GM21576 (cell line): ENCODE data around the gene MAGI1.
"Not testable (repeated sequence)": the region's sequence is repeated elsewhere in the genome, so short reads cannot be mapped to it uniquely, and the experiment has no call there.

Experiments used
- ATAC-seq: cut with Tn5 transposase; IDR thresholded peaks from one replicate; pipeline ENCODE4 v1.9.1; 2021; ENCODE audit warnings: mild to moderate bottlenecking, moderate library complexity; ENCODE audit not compliant: unreplicated experiment

The MAGI1 gene

DNA sequence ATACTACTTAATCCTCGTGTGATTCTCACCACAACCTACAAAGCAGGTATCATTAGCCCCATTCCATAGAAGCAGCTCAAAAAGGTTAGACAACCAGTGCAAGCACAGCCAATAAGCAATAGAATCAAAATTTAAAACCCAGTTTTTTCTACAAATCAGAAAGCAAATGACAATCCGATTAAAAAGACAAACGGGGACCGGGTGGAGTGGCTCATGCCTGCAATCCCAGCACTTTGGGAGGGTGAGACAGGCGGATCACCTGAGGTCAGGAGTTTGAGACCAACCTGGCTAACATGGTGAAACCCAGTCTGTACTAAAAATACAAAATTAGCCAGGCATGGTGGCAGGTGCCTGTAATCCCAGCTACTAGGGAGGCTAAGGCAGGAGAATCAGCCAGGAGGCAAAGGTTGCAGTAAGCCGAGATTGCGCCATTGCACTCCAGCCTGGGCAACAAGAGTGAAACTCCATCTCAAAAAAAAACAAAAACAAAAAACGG, 430.7 kb downstream of the MAGI1 start:
- not testable (repeated sequence) for ATAC-seq

DNA sequence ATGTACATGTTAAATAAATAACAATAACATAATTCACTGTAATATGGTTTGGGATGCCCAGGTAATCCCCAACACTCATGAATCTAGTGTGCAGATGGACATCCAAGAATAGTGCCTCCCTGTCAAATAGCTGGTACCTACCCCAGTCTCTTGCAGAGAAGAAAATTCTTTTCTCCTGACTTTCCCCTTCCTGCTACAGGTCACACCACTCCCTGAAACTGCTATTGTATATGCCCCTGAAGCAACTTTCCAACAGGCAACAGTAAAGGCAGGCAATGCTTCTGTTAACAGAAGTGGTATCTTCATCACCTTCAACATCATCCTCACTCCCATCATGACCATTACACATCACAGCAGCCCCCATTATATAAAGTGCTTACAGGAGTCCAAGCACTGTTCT, 431.6 kb downstream of the MAGI1 start:
- ATAC-seq, result no peak

GRCh38 chr3:65605876-65606432, 432.8 kb downstream of the MAGI1 start:
- ATAC-seq, result no peak

- ATAC-seq, result no peak
These were observed 433.7 kb downstream of the MAGI1 start for GRCh38 chr3:65604863-65605526.

DNA sequence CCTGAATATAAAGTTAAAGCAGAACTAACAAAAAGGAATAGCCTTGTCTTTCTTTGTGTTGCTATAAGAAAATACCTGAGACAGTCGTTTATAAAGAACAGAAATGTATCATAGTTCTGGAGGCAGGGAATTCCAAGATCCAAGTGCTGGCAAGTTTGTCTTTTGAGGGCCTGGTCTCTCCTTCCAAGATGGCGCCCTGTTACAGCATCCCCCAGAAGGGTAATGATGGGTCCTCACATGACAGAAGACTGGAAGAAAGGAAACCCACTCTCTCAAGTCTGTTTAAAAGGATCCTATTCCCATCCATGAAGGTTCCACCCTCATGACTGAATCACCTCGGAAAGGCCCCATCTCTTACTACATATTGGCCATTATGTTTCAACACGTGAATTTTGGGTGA, 435.1 kb downstream of the MAGI1 start:
- no peak for ATAC-seq

GRCh38 chr3:65600888-65601287, 437.8 kb downstream of the MAGI1 start:
- no peak for ATAC-seq

DNA sequence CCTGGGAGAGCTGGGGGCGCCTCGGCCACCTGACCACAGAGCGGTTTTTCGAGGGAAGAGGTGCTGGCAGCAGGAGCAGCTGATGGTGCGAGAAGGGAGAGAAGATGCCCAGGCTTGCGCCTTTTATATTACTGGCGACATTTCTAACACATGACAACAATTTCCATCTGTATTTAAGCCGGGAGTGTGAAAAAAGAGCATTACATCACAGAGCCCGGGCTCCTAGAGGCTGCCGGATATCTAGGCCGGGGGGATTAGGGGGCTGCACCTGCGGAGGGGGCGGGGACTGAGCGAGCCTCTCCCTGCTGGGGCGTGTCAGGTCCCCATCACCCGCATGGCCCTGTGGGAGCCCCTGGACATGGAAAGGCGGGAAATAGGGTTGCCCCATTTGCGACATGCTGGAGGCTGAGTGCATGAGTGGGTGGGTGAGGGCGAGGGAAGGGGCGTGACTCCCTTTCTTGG, 440.7 kb downstream of the MAGI1 start:
- no peak for ATAC-seq

- no peak for ATAC-seq
These were observed 441.3 kb downstream of the MAGI1 start for GRCh38 chr3:65597226-65597951.

DNA sequence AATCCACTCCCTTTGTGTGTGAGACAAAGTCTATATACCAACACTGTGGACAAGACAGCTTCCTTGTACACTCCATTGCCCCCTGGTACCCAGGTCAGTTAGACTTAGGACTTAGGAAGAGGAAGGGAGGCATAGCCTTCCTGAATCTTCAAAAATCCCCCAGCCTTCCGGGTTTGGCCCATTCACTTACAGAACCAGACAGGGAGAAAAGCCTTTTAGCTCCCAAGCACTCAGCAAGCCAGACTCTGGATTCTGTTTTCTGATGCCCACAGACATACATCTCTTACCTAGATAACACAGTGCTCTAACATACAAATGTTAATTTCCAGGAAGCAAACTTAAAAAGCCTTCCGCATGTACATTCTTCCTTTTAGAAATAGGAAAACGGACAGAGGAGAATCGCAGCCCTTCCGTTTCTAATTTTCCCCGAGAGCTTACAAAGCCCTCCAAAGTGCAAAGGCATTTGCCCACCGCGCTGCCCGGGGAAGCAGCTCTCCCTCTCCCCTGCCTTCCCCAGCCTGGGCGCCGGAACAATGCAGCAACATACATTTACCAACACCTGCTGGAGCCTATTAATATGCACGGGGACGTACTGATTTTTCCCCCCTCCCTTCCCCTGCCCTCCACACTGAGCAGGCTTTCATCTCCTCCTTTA, 442.0 kb downstream of the MAGI1 start:
- ATAC-seq, result no peak

- ATAC-seq, result no peak
These were observed 442.8 kb downstream of the MAGI1 start for GRCh38 chr3:65596029-65596300.

GRCh38 chr3:65595222-65596028, 443.3 kb downstream of the MAGI1 start:
- ATAC-seq, result no peak

DNA sequence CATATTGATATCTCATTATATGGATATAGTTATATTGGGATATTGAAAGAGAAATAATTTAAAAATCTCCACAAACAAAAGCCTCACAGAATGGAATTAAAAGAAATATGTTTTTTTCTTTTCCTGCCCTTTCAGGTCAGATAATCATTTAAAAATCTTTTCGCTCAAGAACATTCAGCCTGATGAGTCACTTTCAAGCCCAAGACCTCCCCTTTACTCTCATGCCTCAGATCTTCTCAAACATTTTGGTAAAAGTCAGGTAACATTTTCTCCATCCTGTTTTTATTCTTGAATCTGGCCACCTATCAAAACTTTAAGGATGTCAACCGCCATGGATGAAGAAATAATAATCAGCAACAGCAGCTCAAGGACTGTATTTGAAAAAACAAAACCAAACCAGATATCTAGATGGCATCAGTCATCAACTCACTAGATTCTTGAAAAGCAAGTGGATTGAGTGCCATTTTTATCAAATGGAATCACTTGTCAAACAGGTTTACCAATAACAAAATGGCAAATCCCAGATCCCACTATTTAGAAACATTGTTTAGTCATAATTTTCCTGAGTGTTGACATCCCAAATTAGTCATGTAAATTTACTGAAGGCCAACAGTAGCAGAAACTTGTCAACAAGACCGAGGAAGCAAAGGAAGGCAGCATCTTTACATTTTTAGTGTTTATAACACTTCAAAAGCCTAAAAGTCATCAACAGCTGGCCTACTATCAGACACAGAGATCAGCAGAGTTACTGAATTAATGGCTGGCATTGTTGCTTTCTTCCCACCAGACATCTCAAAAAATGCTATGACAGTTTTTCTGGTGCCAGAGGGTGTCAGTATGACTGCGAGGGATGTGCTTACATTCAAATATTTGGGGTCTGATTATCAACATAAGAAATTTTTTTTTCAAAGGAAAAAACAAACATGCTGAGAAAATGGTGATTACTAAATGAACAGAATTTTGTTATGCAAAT, 444.7 kb downstream of the MAGI1 start:
- no peak for ATAC-seq

GRCh38 chr3:65591313-65591712, 447.4 kb downstream of the MAGI1 start:
- no peak for ATAC-seq

GRCh38 chr3:65588884-65589283, 449.8 kb downstream of the MAGI1 start:
- ATAC-seq, result no peak

DNA sequence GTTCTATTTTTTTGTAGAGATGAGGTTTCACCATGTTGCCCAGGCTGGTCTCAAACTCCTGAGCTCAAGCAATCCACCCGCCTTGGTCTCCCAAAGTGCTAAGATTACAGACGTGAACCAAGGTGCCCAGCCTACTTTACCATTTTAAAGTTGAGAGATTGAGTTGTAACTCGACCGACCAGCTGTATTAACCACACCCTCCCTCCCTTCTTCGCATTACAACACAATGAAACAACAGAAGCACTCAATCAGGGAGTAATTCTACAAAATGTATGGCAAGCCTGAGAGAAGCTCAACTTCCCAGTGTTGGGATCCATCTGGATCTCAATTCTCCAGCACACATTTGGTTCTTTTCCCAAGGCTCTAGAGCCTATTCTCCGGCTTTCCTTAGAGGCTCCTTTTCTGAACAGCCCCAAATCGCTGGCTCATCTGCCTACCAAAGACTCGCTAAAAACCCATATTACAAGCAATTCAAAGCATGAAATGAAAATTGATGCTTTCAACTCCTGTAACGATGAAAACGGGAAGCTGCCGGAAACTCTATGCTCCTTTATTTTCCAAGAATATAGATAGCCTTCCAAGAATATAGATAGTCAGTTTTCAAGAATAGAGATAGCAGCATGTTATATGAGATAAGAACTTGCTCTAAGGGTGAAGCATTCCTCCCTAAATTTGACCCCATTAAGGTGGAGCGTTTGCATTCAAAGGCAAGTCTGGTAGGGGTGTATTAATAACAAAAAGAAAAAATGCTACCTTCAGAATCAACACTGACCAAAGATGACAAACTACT, 450.9 kb downstream of the MAGI1 start:
- no peak for ATAC-seq

DNA sequence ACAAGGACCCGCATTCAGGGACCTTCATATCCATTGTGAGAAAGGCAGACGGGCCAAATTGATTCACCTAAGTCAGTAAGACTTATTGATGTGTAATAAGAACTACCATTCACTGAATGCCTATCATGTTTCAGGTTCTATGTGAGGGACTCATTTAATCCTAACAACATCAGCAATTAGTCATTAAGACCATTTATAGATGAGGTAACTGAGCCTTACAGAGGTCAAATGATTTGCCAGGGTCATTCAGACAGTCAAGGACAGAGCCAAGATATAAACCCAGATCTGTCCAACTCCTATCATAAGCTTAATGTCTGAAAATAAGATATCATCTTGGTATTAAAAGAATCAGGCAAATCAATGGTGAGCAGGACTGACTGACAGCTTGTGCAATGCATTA, 453.8 kb downstream of the MAGI1 start:
- no peak for ATAC-seq

DNA sequence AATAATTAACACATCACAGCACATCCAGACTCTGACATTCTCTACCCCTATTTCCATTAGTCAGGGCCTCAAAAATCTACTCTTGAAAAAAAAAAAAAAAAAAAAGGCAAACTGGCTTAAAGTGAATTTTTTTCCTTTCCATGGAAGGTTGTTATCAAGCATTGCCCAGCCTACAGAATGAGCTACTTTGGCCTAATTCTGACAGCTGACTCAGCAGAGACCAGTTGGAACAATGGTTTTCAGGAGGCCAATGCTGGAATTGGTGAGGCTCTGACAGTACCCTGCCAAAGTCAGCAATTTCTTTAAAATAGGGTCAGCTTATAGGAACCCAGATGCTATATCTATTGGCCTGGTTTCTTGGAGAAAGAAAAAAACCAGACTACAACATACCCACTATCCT, 454.7 kb downstream of the MAGI1 start:
- ATAC-seq, result no peak

DNA sequence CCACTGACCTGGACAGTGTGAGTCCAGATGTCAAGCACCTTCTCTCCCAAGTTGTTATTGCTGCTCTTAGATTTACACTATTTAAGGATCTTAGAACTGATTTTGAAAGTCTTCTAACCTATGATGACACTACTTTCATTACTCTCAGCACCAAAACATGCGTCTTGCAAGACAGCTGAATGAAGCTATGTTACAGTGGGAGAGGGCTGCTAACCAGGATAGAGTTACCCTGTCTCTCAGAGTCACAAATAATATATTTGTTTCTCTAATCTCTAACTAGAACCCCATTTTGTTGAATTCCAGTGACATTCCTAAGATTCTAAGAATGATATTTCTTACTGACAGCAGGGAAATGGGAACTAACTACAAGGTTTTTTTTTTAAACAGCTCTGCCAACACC, 455.5 kb downstream of the MAGI1 start:
- no peak for ATAC-seq
